Ovary (tissue), 9 donors: ENCODE measurements around the gene MAN1A2. TPM values are rescaled to one million over a fixed set of nuclear protein-coding genes. Genes with fewer than 3 reads are reported as not detected.

Source experiments
- DNase-seq, 5 donors: peaks; one replicate each; pipeline ENCODE4 v3.0.0-alpha.2; 2019 to 2020
- H3K27ac ChIP-seq, 2 donors: fragments of 200-600 bp; one replicate each; pipeline versions ENCODE4 v1.5.1 to v1.8.0; 2019 to 2022
- H3K27me3 ChIP-seq: fragments of 200-600 bp; one replicate; pipeline ENCODE4 v1.8.0; 2022
- H3K36me3 ChIP-seq: fragments of 200-600 bp; sonication (generic); one replicate; pipeline ENCODE4 v1.5.1; 2019
- H3K4me1 ChIP-seq: one replicate; pipeline ENCODE4 v1.8.1; 2013; ENCODE audit warnings: mild to moderate bottlenecking, moderate library complexity; ENCODE audit not compliant: insufficient read depth
- H3K4me3 ChIP-seq: fragments of 200-600 bp; sonication (generic); one replicate; pipeline ENCODE4 v1.5.1; 2017
- H3K9me3 ChIP-seq, 2 donors: fragments of 200-600 bp in 1 of 2; sonication (generic) in 1 of 2; one replicate each; pipeline versions ENCODE4 v1.5.1 to v1.8.1; 2013 to 2019; ENCODE audit warnings: mild to moderate bottlenecking in 1 of 2, moderate library complexity in 1 of 2
- CTCF ChIP-seq, 3 donors: fragments of 450-650 bp in 2 of 3; fragments of 200-600 bp in 1 of 3; IDR thresholded peaks; one replicate each; pipeline versions ENCODE4 v1.5.1 to v1.8.0; 2016 to 2022; ENCODE audit warnings: antibody characterized with exemption in 3 of 3, mild to moderate bottlenecking in 1 of 3
- EP300 ChIP-seq: sonication (generic); formaldehyde crosslinking; IDR thresholded peaks from one replicate; pipeline ENCODE4 v1.6.1; 2017; ENCODE audit warnings: antibody characterized with exemption
- POLR2A ChIP-seq: fragments of 450-650 bp; IDR thresholded peaks from one replicate; pipeline ENCODE4 v1.6.1; 2017; ENCODE audit warnings: antibody characterized with exemption, mild to moderate bottlenecking, moderate library complexity
- WGBS, 3 donors: extraction: QIAGEN DNeasy Blood & Tissue Kit in 1 of 3; methylation state at CpG; one replicate each; pipeline versions ENCODE4 v1.1.5 to v1.1.7; 2013 to 2017; 5-methylcytosine and 5-hydroxymethylcytosine counted together
- intact Hi-C, 4 donors: fragments of 100-400 bp; cut with DNase I; formaldehyde crosslinking; loops; one replicate each; pipeline versions ENCODE4 v1.11.0 to v1.15.1; 2022 to 2023
- polyA plus RNA-seq, 2 donors: library from polyadenylated mRNA; stranded (reverse); fragments of 200-250 nt in 1 of 2; fragments of 350-450 nt in 1 of 2; fragmentation: Illumina TruSeq in 1 of 2; extraction: RNeasy Lipid Tissue Mini Kit (QIAGEN cat#74804) in 1 of 2; gene quantifications; one replicate each; pipeline ENCODE4 v1.2.3, GENCODE V29; 2013 to 2014
- total RNA-seq, 7 donors: library from RNA; depleted of rRNA in 2 of 7; stranded (reverse); fragments of >200 nt in 2 of 7; fragmentation: NEBNext Ultra II Directional in 3 of 7; extraction: Animal tissue kit (Norgen Biotek cat#: 25700) in 3 of 7; gene quantifications; one replicate each; pipeline versions ENCODE4 v1.1.0 to v1.2.4, GENCODE V29; 2016 to 2023
- donor health status: DM: no; HTN: no; CAD: no; lungs with moderate emphysema.
- donor health status: DM: no; HTN: no; CAD: no.
- donor health status: Bipolar disorder and iron deficiency.
- donor health status: DM: yes; HTN: yes; CAD: no.
- donor health status: DM: no; HTN: no; CAD: no.
- donor health status: DM: yes; HTN: yes; CAD: no.

Gene MAN1A2
- total and polyA plus RNA-seq, 9 donors = 9.3 to 59.9 (median 44.8) TPM

- no peak for DNase-seq
- TF ChIP-seq POLR2A (no peak), CTCF (IDR thresholded peaks at IDR 0.05) (no peak), EP300 (no peak)
- no peaks in the 10 kb centered on the region for H3K4me1 ChIP-seq
- H3K27me3 ChIP-seq = no peaks in the 10 kb centered on the region
- intact Hi-C loops = no loop called here
- no peaks in the 10 kb centered on the region for H3K9me3 ChIP-seq
- H3K4me3 ChIP-seq = no peak overlapping the region
- WGBS, 3 donors = 70 to 83% (median 79%) methylated on average over 5 of the region's 5 CpGs
- no peak overlapping the region for H3K27ac ChIP-seq
- H3K36me3 ChIP-seq = no peaks in the 10 kb centered on the region
These were observed 174.3 kb downstream of the MAN1A2 start for GRCh38 chr1:117541585-117541984.

- H3K4me3 ChIP-seq = no peak overlapping the region
- TF ChIP-seq EP300 (no peak), POLR2A (no peak), CTCF (IDR thresholded peaks at IDR 0.05) (no peak)
- H3K4me1 ChIP-seq = no peaks in the 10 kb centered on the region
- H3K27me3 ChIP-seq = no peaks in the 10 kb centered on the region
- intact Hi-C loops = no loop called here
- H3K9me3 ChIP-seq = no peaks in the 10 kb centered on the region
- WGBS, 3 donors = 74 to 82% (median 78%) methylated on average over 4 of the region's 4 CpGs
- no peak overlapping the region for H3K27ac ChIP-seq
- no peak for DNase-seq
- H3K36me3 ChIP-seq = no peaks in the 10 kb centered on the region
These were observed 177.4 kb downstream of the MAN1A2 start for GRCh38 chr1:117544509-117545109.

GRCh38 chr1:117546467-117546866 is 179.2 kb downstream of the MAN1A2 start:
- H3K4me3 ChIP-seq = no peak overlapping the region
- 88 to 97% (median 89%) methylated on average over 2 of the region's 2 CpGs for WGBS, 3 donors
- H3K27ac ChIP-seq = no peak overlapping the region
- TF ChIP-seq POLR2A (no peak), EP300 (no peak), CTCF (IDR thresholded peaks at IDR 0.05) (no peak)
- no peaks in the 10 kb centered on the region for H3K27me3 ChIP-seq
- H3K4me1 ChIP-seq = no peaks in the 10 kb centered on the region
- no peaks in the 10 kb centered on the region for H3K9me3 ChIP-seq
- no peak for DNase-seq
- intact Hi-C loops = no loop called here
- H3K36me3 ChIP-seq = no peaks in the 10 kb centered on the region

GRCh38 chr1:117553471-117553870 is 186.2 kb downstream of the MAN1A2 start:
- TF ChIP-seq CTCF (IDR thresholded peaks at IDR 0.05) (no peak), POLR2A (no peak), EP300 (no peak)
- Histone ChIP-seq H3K27me3 (no peaks in the 10 kb centered on the region), H3K4me3 (no peak overlapping the region), H3K36me3 (no peaks in the 10 kb centered on the region), H3K9me3 (no peaks in the 10 kb centered on the region), H3K4me1 (no peaks in the 10 kb centered on the region), H3K27ac (no peak overlapping the region)
- no peak for DNase-seq
- intact Hi-C loops = no loop called here
